CD14-positive monocyte (primary cell): Measurements from ENCODE around the gene TNNT2. TPM values are rescaled to one million over a fixed set of nuclear protein-coding genes. Genes with fewer than 3 reads are reported as not detected.

Experiments used
- DNase-seq, 3 donors: peaks; one replicate each; pipeline ENCODE4 v3.0.0-alpha.2; 2011 to 2022
- H2AFZ ChIP-seq: 2 replicates; pipeline ENCODE4 v1.6.0; 2012; ENCODE audit warnings: mild to moderate bottlenecking, low read depth, low read length, inconsistent platforms; ENCODE audit not compliant: insufficient read depth, poor library complexity, severe bottlenecking
- H3K27ac ChIP-seq, 2 donors: 1 replicate in 1 of 2; 2 replicates in 1 of 2; pipeline ENCODE4 v1.5.1; 2012 to 2013; ENCODE audit warnings: low read length in 2 of 2, control low read depth in 1 of 2, inconsistent platforms in 1 of 2, low read depth in 1 of 2, mild to moderate bottlenecking in 1 of 2
- H3K27me3 ChIP-seq, 2 donors: one replicate each; pipeline versions ENCODE4 v1.6.0 to v1.6.1; 2011 to 2013; ENCODE audit warnings: low read length in 2 of 2; ENCODE audit not compliant: control insufficient read depth in 2 of 2, insufficient read depth in 2 of 2
- H3K36me3 ChIP-seq, 2 donors: replicated peaks in 1 of 2; 1 replicate in 1 of 2; 2 replicates in 1 of 2; pipeline versions ENCODE4 v1.5.1 to v1.6.1; 2012 to 2013; ENCODE audit warnings: low read length in 2 of 2, control low read depth in 1 of 2, inconsistent platforms in 1 of 2, mild to moderate bottlenecking in 1 of 2; ENCODE audit not compliant: insufficient read depth in 2 of 2, control insufficient read depth in 1 of 2
- H3K4me1 ChIP-seq, 2 donors: 1 replicate in 1 of 2; 2 replicates in 1 of 2; pipeline versions ENCODE4 v1.5.1 to v1.6.1; 2012 to 2013; ENCODE audit warnings: low read length in 2 of 2, control low read depth in 1 of 2, inconsistent platforms in 1 of 2, mild to moderate bottlenecking in 1 of 2, moderate library complexity in 1 of 2; ENCODE audit not compliant: insufficient read depth in 2 of 2, control insufficient read depth in 1 of 2
- H3K4me2 ChIP-seq: replicated peaks from 2 replicates; pipeline ENCODE3; 2012; ENCODE audit warnings: low read length, moderate library complexity, mild to moderate bottlenecking; ENCODE audit not compliant: poor library complexity, severe bottlenecking; ENCODE audit errors: extremely low read depth
- H3K4me3 ChIP-seq, 3 experiments: fragments of 200-600 bp in 1 of 3; sonication (generic) in 1 of 3; replicated peaks in 1 of 3; 1 replicate in 2 of 3; 2 replicates in 1 of 3; pipeline ENCODE4 v1.5.1; 2011 to 2013; ENCODE audit warnings: low read length in 3 of 3, mild to moderate bottlenecking in 3 of 3, control low read depth in 2 of 3, low read depth in 2 of 3, inconsistent platforms in 1 of 3, moderate library complexity in 1 of 3
- H3K79me2 ChIP-seq: 2 replicates; pipeline ENCODE4 v1.6.0; 2012; ENCODE audit warnings: mild to moderate bottlenecking, control low read depth, inconsistent platforms, low read length, moderate library complexity; ENCODE audit not compliant: insufficient read depth
- H3K9ac ChIP-seq: 2 replicates; pipeline ENCODE4 v1.6.0; 2017; ENCODE audit warnings: low read length, mild to moderate bottlenecking; ENCODE audit not compliant: insufficient read depth, poor library complexity, severe bottlenecking
- H3K9me3 ChIP-seq, 2 donors: replicated peaks in 1 of 2; 1 replicate in 1 of 2; 2 replicates in 1 of 2; pipeline versions ENCODE4 v1.5.1 to v1.6.1; 2012 to 2013; ENCODE audit warnings: low read length in 2 of 2, control low read depth in 1 of 2; ENCODE audit not compliant: control insufficient read depth in 1 of 2, insufficient read depth in 1 of 2
- H4K20me1 ChIP-seq: 2 replicates; pipeline ENCODE4 v1.6.0; 2012; ENCODE audit warnings: mild to moderate bottlenecking, low read length, control low read depth, moderate library complexity; ENCODE audit not compliant: insufficient read depth
- H3K27ac Mint-ChIP-seq, 7 donors: one replicate each; pipeline ENCODE4 v1.8.0; 2020; ENCODE audit warnings: mild to moderate bottlenecking in 7 of 7, mixed read lengths in 7 of 7, moderate library complexity in 6 of 7, inconsistent platforms in 2 of 7
- H3K27me3 Mint-ChIP-seq, 3 donors: one replicate each; pipeline ENCODE4 v1.8.0; 2021 to 2022; ENCODE audit warnings: low read depth in 3 of 3, mild to moderate bottlenecking in 3 of 3, mixed read lengths in 3 of 3, moderate library complexity in 3 of 3, inconsistent platforms in 1 of 3
- H3K36me3 Mint-ChIP-seq, 2 donors: one replicate each; pipeline ENCODE4 v1.8.0; 2020; ENCODE audit warnings: mixed read lengths in 2 of 2, inconsistent platforms in 1 of 2, mild to moderate bottlenecking in 1 of 2
- H3K4me1 Mint-ChIP-seq: one replicate; pipeline ENCODE4 v1.8.0; 2020; ENCODE audit warnings: mild to moderate bottlenecking, mixed read lengths
- H3K4me3 Mint-ChIP-seq, 2 donors: one replicate each; pipeline ENCODE4 v1.8.0; 2020; ENCODE audit warnings: mild to moderate bottlenecking in 2 of 2, mixed read lengths in 2 of 2, moderate library complexity in 1 of 2
- H3K9me3 Mint-ChIP-seq, 7 donors: one replicate each; pipeline ENCODE4 v1.8.0; 2020 to 2022; ENCODE audit warnings: mixed read lengths in 7 of 7, mild to moderate bottlenecking in 6 of 7, moderate library complexity in 6 of 7, inconsistent platforms in 2 of 7
- CTCF ChIP-seq: fragments of 200-600 bp; IDR thresholded peaks from one replicate; pipeline ENCODE4 v1.8.0; 2022; ENCODE audit warnings: antibody characterized with exemption, mild to moderate bottlenecking
- WGBS: methylation state at CpG from one replicate; pipeline ENCODE4 v1.1.5; 2013; ENCODE audit warnings: missing lambda C conversion rate; ENCODE audit not compliant: insufficient coverage; 5-methylcytosine and 5-hydroxymethylcytosine counted together
- intact Hi-C, 2 donors: fragments of 100-400 bp; cut with micrococcal nuclease; formaldehyde crosslinking; loops; one replicate each; pipeline versions ENCODE4 v1.15.0 to v1.15.1; 2023
- polyA plus RNA-seq, 3 donors: library from polyadenylated mRNA; depleted of rRNA in 1 of 3; unstranded in 2 of 3; stranded (reverse) in 1 of 3; fragments of 300-500 nt in 2 of 3; fragments of >200 nt in 1 of 3; fragmentation: Illumina TruSeq in 2 of 3; gene quantifications; 1 replicate in 2 of 3; 2 replicates in 1 of 3; pipeline ENCODE4 v1.2.3, GENCODE V29; 2012 to 2021

Gene TNNT2
- polyA plus RNA-seq, 3 donors, result not detected

GRCh38 chr1:201354151-201354900 lies 23.2 kb downstream of the TNNT2 start:
- H3K4me2 ChIP-seq, result no peak overlapping the region
- no peaks in the 10 kb centered on the region for H3K79me2 ChIP-seq
- Mint-ChIP-seq H3K27me3 (peaks cover 4 to 12% (median 10%) of the 10 kb centered on the region in 3 donors), H3K9me3 (no peaks in the 10 kb centered on the region), H3K36me3 (no peaks in the 10 kb centered on the region), H3K4me3 (no peak overlapping the region), H3K4me1 (no peaks in the 10 kb centered on the region), H3K27ac (no peak overlapping the region)
- H4K20me1 ChIP-seq, result no peaks in the 10 kb centered on the region
- WGBS, result 93% methylated on average over 2 of the region's 9 CpGs
- no peak for DNase-seq
- no peak overlapping the region for H3K27ac ChIP-seq
- H3K4me3 ChIP-seq, result no peak overlapping the region
- H3K27me3 ChIP-seq, result no peaks in the 10 kb centered on the region
- no peak overlapping the region for H2AFZ ChIP-seq
- no peak for TF ChIP-seq CTCF
- intact Hi-C loops, result no loop called here
- no peaks in the 10 kb centered on the region for H3K4me1 ChIP-seq
- H3K9ac ChIP-seq, result no peak overlapping the region
- no peaks in the 10 kb centered on the region for H3K9me3 ChIP-seq
- H3K36me3 ChIP-seq, result no peaks in the 10 kb centered on the region

DNA sequence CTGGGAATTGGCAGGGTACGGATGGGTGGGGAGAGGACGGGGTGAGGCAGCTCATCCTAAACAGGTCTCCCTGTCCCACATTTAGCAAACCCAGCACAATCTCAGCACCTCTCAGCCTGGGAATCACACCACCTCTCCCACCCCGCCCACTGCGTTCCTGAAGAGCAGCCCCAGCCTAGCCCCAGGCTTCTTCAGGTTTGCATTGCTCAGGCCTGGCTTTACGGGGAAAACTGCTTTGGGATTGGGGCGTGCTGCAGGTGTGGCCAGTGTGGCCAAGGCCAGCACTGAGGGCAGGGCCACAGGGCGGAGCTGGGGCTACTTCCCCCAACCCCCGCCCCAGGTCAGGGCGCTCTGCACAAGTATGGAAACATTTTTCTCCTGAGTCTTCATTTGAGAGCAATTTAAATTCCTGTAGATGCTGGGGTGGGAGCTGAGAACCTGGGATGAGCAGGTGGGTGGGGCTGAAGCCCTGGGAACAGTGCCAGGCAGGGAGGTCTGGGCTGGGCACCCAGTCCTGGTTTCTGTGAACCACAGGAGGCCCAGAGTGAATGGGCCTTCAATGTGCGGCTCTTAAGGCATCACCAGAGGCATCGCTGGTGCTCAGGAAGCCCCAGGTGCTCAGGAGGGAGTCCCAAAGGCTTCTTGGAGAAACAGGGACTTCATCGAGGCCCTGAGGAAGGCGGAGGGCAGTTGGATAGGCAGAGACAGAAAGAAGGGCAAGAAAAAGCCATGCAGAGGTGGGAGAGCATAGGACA lies 24.1 kb downstream of the TNNT2 start:
- Histone ChIP-seq H2AFZ (no peak overlapping the region), H3K9ac (no peak overlapping the region), H3K27me3 (no peaks in the 10 kb centered on the region), H3K4me3 (no peak overlapping the region), H3K9me3 (no peaks in the 10 kb centered on the region), H3K79me2 (no peaks in the 10 kb centered on the region), H3K4me1 (no peaks in the 10 kb centered on the region), H3K4me2 (no peak overlapping the region), H3K27ac (no peak overlapping the region), H4K20me1 (no peaks in the 10 kb centered on the region), H3K36me3 (no peaks in the 10 kb centered on the region)
- no peaks in the 10 kb centered on the region for H3K4me1 Mint-ChIP-seq
- H3K36me3 Mint-ChIP-seq, result no peaks in the 10 kb centered on the region
- DNase-seq, result no peak
- H3K4me3 Mint-ChIP-seq, result no peak overlapping the region
- H3K9me3 Mint-ChIP-seq, result no peaks in the 10 kb centered on the region
- H3K27me3 Mint-ChIP-seq, result peaks cover 4 to 12% (median 10%) of the 10 kb centered on the region in 3 donors
- no peak for TF ChIP-seq CTCF
- H3K27ac Mint-ChIP-seq, result no peak overlapping the region
- 92% methylated on average over 9 of the region's 13 CpGs for WGBS
- intact Hi-C loops, result no loop called here
